Smooth muscle cell (in vitro differentiated cells): ENCODE data around the gene ATR. TPM values are rescaled to one million over a fixed set of nuclear protein-coding genes. Genes with fewer than 3 reads are reported as not detected.

Source experiments
- DNase-seq: peaks from one replicate; lab custom pipeline; 2025; ENCODE audit not compliant: unreplicated experiment; lab: John Stamatoyannopoulos, UW
- H2AFZ ChIP-seq: fragments of 200-600 bp; sonication (generic); 2 replicates; pipeline ENCODE4 v1.6.0; 2016; ENCODE audit warnings: antibody characterized with exemption, low read depth, mild to moderate bottlenecking
- H3F3A ChIP-seq: fragments of 200-600 bp; sonication (generic); 2 replicates; pipeline ENCODE4 v1.6.0; 2017; ENCODE audit warnings: antibody characterized with exemption, low read depth
- H3K27ac ChIP-seq: fragments of 200-600 bp; sonication (generic); 2 replicates; pipeline ENCODE4 v1.5.1; 2016; ENCODE audit warnings: low read depth, mild to moderate bottlenecking
- H3K27me3 ChIP-seq: fragments of 200-600 bp; sonication (generic); 2 replicates; pipeline ENCODE4 v1.6.1; 2016; ENCODE audit warnings: low read depth, mild to moderate bottlenecking
- H3K36me3 ChIP-seq: fragments of 200-600 bp; sonication (generic); 2 replicates; pipeline ENCODE4 v1.5.1; 2016; ENCODE audit warnings: low read depth
- H3K4me1 ChIP-seq: fragments of 200-600 bp; sonication (generic); 2 replicates; pipeline ENCODE4 v1.5.1; 2016; ENCODE audit warnings: low read depth
- H3K4me2 ChIP-seq: fragments of 200-600 bp; sonication (generic); 2 replicates; pipeline ENCODE4 v1.6.0; 2016; ENCODE audit warnings: mild to moderate bottlenecking
- H3K4me3 ChIP-seq: fragments of 200-600 bp; sonication (generic); 2 replicates; pipeline ENCODE4 v1.5.1; 2016; ENCODE audit warnings: mild to moderate bottlenecking
- H3K79me2 ChIP-seq: fragments of 200-600 bp; sonication (generic); 2 replicates; pipeline ENCODE4 v1.6.0; 2016; ENCODE audit warnings: low read depth, mild to moderate bottlenecking
- H3K9ac ChIP-seq: fragments of 200-600 bp; sonication (generic); 2 replicates; pipeline ENCODE4 v1.6.0; 2016; ENCODE audit warnings: low read depth
- H3K9me3 ChIP-seq: fragments of 200-600 bp; sonication (generic); replicated peaks from 2 replicates; pipeline ENCODE4 v1.5.1; 2016; ENCODE audit warnings: low read depth
- H4K20me1 ChIP-seq: fragments of 200-600 bp; sonication (generic); 2 replicates; pipeline ENCODE4 v1.6.0; 2016; ENCODE audit warnings: low read depth
- CTCF ChIP-seq: fragments of 200-600 bp; sonication (generic); IDR thresholded peaks from 2 replicates; pipeline ENCODE4 v1.5.1; 2017; ENCODE audit warnings: borderline replicate concordance, mild to moderate bottlenecking, antibody characterized with exemption; ENCODE audit not compliant: insufficient read depth, poor library complexity, severe bottlenecking
- WGBS: methylation state at CpG from one replicate; pipeline ENCODE4 v1.1.7; 2016; ENCODE audit warnings: low lambda C conversion rate; 5-methylcytosine and 5-hydroxymethylcytosine counted together
- polyA plus RNA-seq: library from polyadenylated mRNA; unstranded; fragments of >200 nt; fragmentation: Nextera tagmentation; extraction: Ambion mirVana; gene quantifications from 2 replicates; pipeline ENCODE4 v1.2.1, GENCODE V29; 2016
- total RNA-seq: library from RNA; depleted of rRNA; stranded (reverse); fragments of >200 nt; gene quantifications from 2 replicates; pipeline ENCODE4 v1.2.3, GENCODE V29; 2014

ATR gene
- total and polyA plus RNA-seq, 2 experiments from 2014 or later: 8.8 to 22.5 TPM

GRCh38 chr3:142615171-142615570, 36.6 kb upstream of the ATR start:
- Histone ChIP-seq H3K27ac (no peak overlapping the region), H3K79me2 (no peaks in the 10 kb centered on the region), H3F3A (no peaks in the 10 kb centered on the region), H3K4me3 (no peak overlapping the region), H3K27me3 (no peaks in the 10 kb centered on the region), H3K36me3 (no peaks in the 10 kb centered on the region), H3K4me2 (no peak overlapping the region), H3K4me1 (no peaks in the 10 kb centered on the region), H2AFZ (no peak overlapping the region), H3K9ac (no peak overlapping the region), H3K9me3 (no peaks in the 10 kb centered on the region), H4K20me1 (no peaks in the 10 kb centered on the region)
- TF ChIP-seq CTCF: no peak
- 90% methylated on average over 2 of the region's 2 CpGs for WGBS
- no peak for DNase-seq

- Histone ChIP-seq H4K20me1 (no peaks in the 10 kb centered on the region), H3F3A (no peaks in the 10 kb centered on the region), H3K9me3 (no peaks in the 10 kb centered on the region), H3K4me1 (no peaks in the 10 kb centered on the region), H3K27me3 (no peaks in the 10 kb centered on the region), H3K27ac (no peak overlapping the region), H3K4me2 (no peak overlapping the region), H3K79me2 (no peaks in the 10 kb centered on the region), H3K4me3 (no peak overlapping the region), H3K36me3 (no peaks in the 10 kb centered on the region), H3K9ac (no peak overlapping the region), H2AFZ (no peak overlapping the region)
- DNase-seq: no peak
- no peak for TF ChIP-seq CTCF
- WGBS: 98% methylated on average over 2 of the region's 2 CpGs
These were observed 35.6 kb upstream of the ATR start for GRCh38 chr3:142614059-142614626.

GRCh38 chr3:142613491-142613890, 35.0 kb upstream of the ATR start:
- no peak overlapping the region for H2AFZ ChIP-seq
- no peak overlapping the region for H3K27ac ChIP-seq
- WGBS: 83% methylated on average over 1 of the region's 1 CpG
- H3K36me3 ChIP-seq: no peaks in the 10 kb centered on the region
- no peak overlapping the region for H3K4me2 ChIP-seq
- no peak for DNase-seq
- no peak overlapping the region for H3K9ac ChIP-seq
- no peaks in the 10 kb centered on the region for H3K79me2 ChIP-seq
- H3F3A ChIP-seq: no peaks in the 10 kb centered on the region
- no peaks in the 10 kb centered on the region for H3K27me3 ChIP-seq
- H3K4me1 ChIP-seq: no peaks in the 10 kb centered on the region
- no peak for TF ChIP-seq CTCF
- H3K9me3 ChIP-seq: no peaks in the 10 kb centered on the region
- no peaks in the 10 kb centered on the region for H4K20me1 ChIP-seq
- H3K4me3 ChIP-seq: no peak overlapping the region

- no peak overlapping the region for H3K4me3 ChIP-seq
- no peaks in the 10 kb centered on the region for H3K79me2 ChIP-seq
- no peaks in the 10 kb centered on the region for H3K27me3 ChIP-seq
- no peak for TF ChIP-seq CTCF
- H4K20me1 ChIP-seq: no peaks in the 10 kb centered on the region
- no peaks in the 10 kb centered on the region for H3K4me1 ChIP-seq
- H3F3A ChIP-seq: no peaks in the 10 kb centered on the region
- no peaks in the 10 kb centered on the region for H3K9me3 ChIP-seq
- 92% methylated on average over 1 of the region's 1 CpG for WGBS
- H3K36me3 ChIP-seq: no peaks in the 10 kb centered on the region
- DNase-seq: no peak
- H2AFZ ChIP-seq: no peak overlapping the region
- H3K4me2 ChIP-seq: no peak overlapping the region
- H3K9ac ChIP-seq: no peak overlapping the region
- H3K27ac ChIP-seq: no peak overlapping the region
These were observed 32.7 kb upstream of the ATR start for GRCh38 chr3:142611206-142611605.
